GM21423 (cell line): ENCODE data around the gene ATP6AP1.
"Not testable (repeated sequence)": the region's sequence is repeated elsewhere in the genome, so short reads cannot be mapped to it uniquely, and the experiment has no call there.

ENCODE experiments used
- ATAC-seq: cut with Tn5 transposase; IDR thresholded peaks from one replicate; pipeline ENCODE4 v1.9.1; 2021; ENCODE audit warnings: mild to moderate bottlenecking, moderate library complexity; ENCODE audit not compliant: unreplicated experiment

Gene ATP6AP1

GRCh38 chrX:154428176-154429171, at the start of gene ATP6AP1:
TSS of gene ATP6AP1 (plus strand) at chrX:154428677. CDS start at chrX:154428693, 16 bp downstream.
- ATAC-seq = peak; percentile 98

GRCh38 chrX:154378799-154379568, 49.5 kb upstream of the ATP6AP1 start, which contains the start of gene EMD:
TSS of gene EMD (plus strand) at chrX:154379295. CDS start at chrX:154379485, 190 bp downstream.
- peak; percentile 79 for ATAC-seq

- ATAC-seq = peak; percentile 2
These were observed 48.9 kb upstream of the ATP6AP1 start for GRCh38 chrX:154379569-154379951.

- ATAC-seq = no peak
These were observed 48.3 kb upstream of the ATP6AP1 start for GRCh38 chrX:154380153-154380552.

- ATAC-seq = no peak
These were observed 47.7 kb upstream of the ATP6AP1 start for GRCh38 chrX:154380787-154381186.

- no peak for ATAC-seq
These were observed 47.2 kb upstream of the ATP6AP1 start for GRCh38 chrX:154381271-154381670.

- no peak for ATAC-seq
These were observed 45.9 kb upstream of the ATP6AP1 start for GRCh38 chrX:154382483-154383069.

GRCh38 chrX:154383359-154384283, 44.9 kb upstream of the ATP6AP1 start:
- no peak for ATAC-seq

GRCh38 chrX:154384284-154384892, 44.1 kb upstream of the ATP6AP1 start:
- ATAC-seq = no peak

- ATAC-seq = peak; percentile 35
These were observed 40.4 kb upstream of the ATP6AP1 start for GRCh38 chrX:154388094-154388493.

GRCh38 chrX:154388649-154389048, 39.8 kb upstream of the ATP6AP1 start:
- ATAC-seq = peak; percentile 18

- ATAC-seq = peak; percentile 68
These were observed 38.4 kb upstream of the ATP6AP1 start for GRCh38 chrX:154389812-154390747.

GRCh38 chrX:154396363-154396762, 32.1 kb upstream of the ATP6AP1 start:
- not testable (repeated sequence) for ATAC-seq

GRCh38 chrX:154396973-154397887, 31.2 kb upstream of the ATP6AP1 start:
- peak; percentile 45 for ATAC-seq

GRCh38 chrX:154397888-154398667, 30.4 kb upstream of the ATP6AP1 start, which contains the start of gene RPL10:
TSS of gene RPL10 (plus strand) at chrX:154398377. CDS start at chrX:154398520, 143 bp downstream.
- peak; percentile 78 for ATAC-seq

GRCh38 chrX:154398668-154399526, 29.6 kb upstream of the ATP6AP1 start:
- ATAC-seq = peak; percentile 32
